Gastrocnemius medialis (tissue), 4 donors: ENCODE measurements around the gene MFAP2. TPM values are rescaled to one million over a fixed set of nuclear protein-coding genes. Genes with fewer than 3 reads are reported as not detected.

ENCODE experiments used
- ATAC-seq, 2 donors: fragments of 150-250 bp; one replicate each; pipeline ENCODE4 v1.9.1; 2016
- DNase-seq, 2 donors: peaks; one replicate each; pipeline ENCODE4 v3.0.0-alpha.2; 2019
- H3K27ac ChIP-seq, 4 donors: fragments of 200-600 bp; sonication (generic); 1 replicate in 1 of 4; 2 replicates in 3 of 4; pipeline ENCODE4 v1.5.1; 2016 to 2018; ENCODE audit warnings: mild to moderate bottlenecking in 2 of 4, moderate library complexity in 1 of 4
- H3K27me3 ChIP-seq, 3 donors: fragments of 200-600 bp; sonication (generic) in 2 of 3; 1 replicate in 1 of 3; 2 replicates in 2 of 3; pipeline versions ENCODE4 v1.5.1 to v1.6.0; 2016 to 2019; ENCODE audit warnings: mild to moderate bottlenecking in 1 of 3, moderate library complexity in 1 of 3
- H3K36me3 ChIP-seq, 2 donors: fragments of 200-600 bp; sonication (generic) in 1 of 2; one replicate each; pipeline ENCODE4 v1.5.1; 2017 to 2018
- H3K4me1 ChIP-seq, 2 donors: fragments of 200-600 bp; sonication (generic) in 1 of 2; one replicate each; pipeline ENCODE4 v1.5.1; 2016 to 2017; ENCODE audit warnings: mild to moderate bottlenecking in 2 of 2
- H3K4me3 ChIP-seq, 4 donors: fragments of 200-600 bp; sonication (generic) in 3 of 4; 1 replicate in 1 of 4; 2 replicates in 3 of 4; pipeline ENCODE4 v1.5.1; 2016 to 2019; ENCODE audit warnings: mild to moderate bottlenecking in 2 of 4
- H3K9me3 ChIP-seq, 3 donors: fragments of 200-600 bp; sonication (generic) in 2 of 3; 1 replicate in 1 of 3; 2 replicates in 2 of 3; pipeline ENCODE4 v1.5.1; 2016 to 2019
- POLR2A ChIP-seq, 2 donors: fragments of 450-650 bp; IDR thresholded peaks; one replicate each; pipeline ENCODE4 v1.6.1; 2017; ENCODE audit warnings: antibody characterized with exemption in 2 of 2, mild to moderate bottlenecking in 2 of 2, moderate library complexity in 2 of 2
- in situ Hi-C, 4 donors: fragments of 200-750 bp; cut with MboI; loops; one replicate each; pipeline versions ENCODE4 v1.15.0 to v1.8.0; 2017; ENCODE audit warnings: low sequenced_read_pairs in 4 of 4
- intact Hi-C: fragments of 100-400 bp; cut with DNase I; formaldehyde crosslinking; loops from one replicate; pipeline ENCODE4 v1.15.1; 2023; ENCODE audit warnings: low total_unique reads
- total RNA-seq, 4 donors: library from RNA; depleted of rRNA; stranded (reverse); fragments of >200 nt; gene quantifications; one replicate each; pipeline versions ENCODE4 v1.1.0 to v1.2.3, GENCODE V29; 2016
- TF ChIP-seq, protein P1 (sequence below), 5 experiments: fragments of 450-650 bp in 3 of 5; fragments of 200-600 bp in 2 of 5; sonication (generic) in 2 of 5; IDR thresholded peaks in 4 of 5; conservative IDR thresholded peaks in 1 of 5; 1 replicate in 4 of 5; 2 replicates in 1 of 5; pipeline ENCODE4 v1.5.1; 2016 to 2019; ENCODE audit warnings: antibody characterized with exemption in 5 of 5, mild to moderate bottlenecking in 3 of 5, moderate library complexity in 3 of 5

The MFAP2 gene
- total RNA-seq, 4 donors from 2014 or later, result 0.34 to 1.8 (median 0.36) TPM; not detected in 1

DNA sequence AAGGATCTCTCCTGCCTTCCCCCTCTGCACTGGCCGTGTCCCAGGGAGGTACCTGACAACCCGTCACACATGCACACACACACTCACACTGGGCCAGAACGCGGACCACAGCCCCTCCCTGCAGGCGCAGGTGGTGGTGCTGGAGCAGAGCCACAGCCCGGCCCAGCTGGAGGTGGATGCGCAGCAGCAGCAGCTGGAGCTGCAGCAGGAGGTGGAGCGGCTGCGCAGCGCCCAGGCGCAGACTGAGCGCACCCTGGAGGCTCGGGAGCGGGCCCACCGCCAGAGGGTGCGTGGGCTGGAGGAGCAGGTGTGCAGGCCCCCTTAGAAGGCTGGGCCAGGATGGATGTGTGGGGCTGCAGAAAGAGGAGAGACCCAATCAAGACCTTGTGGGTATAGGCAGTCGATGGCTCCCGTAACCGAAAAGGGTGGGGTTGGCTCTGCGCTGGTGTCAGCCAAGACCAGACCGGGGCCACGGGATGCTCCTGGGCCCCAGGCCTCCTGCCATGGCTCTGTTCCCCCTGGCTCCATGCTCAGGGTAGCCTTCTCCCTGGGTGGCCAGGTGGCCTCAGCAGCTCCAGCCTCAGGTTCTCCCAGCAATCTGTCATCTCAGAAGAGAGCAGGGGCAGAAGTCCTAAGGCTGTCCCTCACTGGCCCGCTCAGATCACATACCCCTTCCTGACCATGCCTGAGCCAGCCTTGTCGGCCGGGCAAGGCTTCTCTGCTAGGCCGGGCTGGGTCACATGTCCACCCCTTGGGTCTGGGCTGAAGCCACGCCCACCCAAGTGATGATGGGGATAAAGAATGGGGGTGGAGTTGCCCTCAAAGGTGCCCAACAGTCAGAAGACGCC, 8.9 kb downstream of the MFAP2 start:
- Histone ChIP-seq H3K9me3 (no peaks in the 10 kb centered on the region), H3K36me3 (peaks cover 0 to 10% of the 10 kb centered on the region in 2 donors), H3K4me3 (no peak overlapping the region), H3K27ac (no peak overlapping the region), H3K27me3 (no peaks in the 10 kb centered on the region), H3K4me1 (no peaks in the 10 kb centered on the region)
- ATAC-seq (no peak), DNase-seq (no peak)
- in situ Hi-C loops, result no loop called here
- intact Hi-C loops, result no loop called here
- TF ChIP-seq POLR2A (IDR thresholded peaks at IDR 0.05), result no peak
- TF ChIP-seq, protein P1, sequence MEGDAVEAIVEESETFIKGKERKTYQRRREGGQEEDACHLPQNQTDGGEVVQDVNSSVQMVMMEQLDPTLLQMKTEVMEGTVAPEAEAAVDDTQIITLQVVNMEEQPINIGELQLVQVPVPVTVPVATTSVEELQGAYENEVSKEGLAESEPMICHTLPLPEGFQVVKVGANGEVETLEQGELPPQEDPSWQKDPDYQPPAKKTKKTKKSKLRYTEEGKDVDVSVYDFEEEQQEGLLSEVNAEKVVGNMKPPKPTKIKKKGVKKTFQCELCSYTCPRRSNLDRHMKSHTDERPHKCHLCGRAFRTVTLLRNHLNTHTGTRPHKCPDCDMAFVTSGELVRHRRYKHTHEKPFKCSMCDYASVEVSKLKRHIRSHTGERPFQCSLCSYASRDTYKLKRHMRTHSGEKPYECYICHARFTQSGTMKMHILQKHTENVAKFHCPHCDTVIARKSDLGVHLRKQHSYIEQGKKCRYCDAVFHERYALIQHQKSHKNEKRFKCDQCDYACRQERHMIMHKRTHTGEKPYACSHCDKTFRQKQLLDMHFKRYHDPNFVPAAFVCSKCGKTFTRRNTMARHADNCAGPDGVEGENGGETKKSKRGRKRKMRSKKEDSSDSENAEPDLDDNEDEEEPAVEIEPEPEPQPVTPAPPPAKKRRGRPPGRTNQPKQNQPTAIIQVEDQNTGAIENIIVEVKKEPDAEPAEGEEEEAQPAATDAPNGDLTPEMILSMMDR (IDR thresholded peaks at IDR 0.05 in 4 of 5, conservative IDR thresholded peaks at IDR 0.05 in 1 of 5), result no peak

DNA sequence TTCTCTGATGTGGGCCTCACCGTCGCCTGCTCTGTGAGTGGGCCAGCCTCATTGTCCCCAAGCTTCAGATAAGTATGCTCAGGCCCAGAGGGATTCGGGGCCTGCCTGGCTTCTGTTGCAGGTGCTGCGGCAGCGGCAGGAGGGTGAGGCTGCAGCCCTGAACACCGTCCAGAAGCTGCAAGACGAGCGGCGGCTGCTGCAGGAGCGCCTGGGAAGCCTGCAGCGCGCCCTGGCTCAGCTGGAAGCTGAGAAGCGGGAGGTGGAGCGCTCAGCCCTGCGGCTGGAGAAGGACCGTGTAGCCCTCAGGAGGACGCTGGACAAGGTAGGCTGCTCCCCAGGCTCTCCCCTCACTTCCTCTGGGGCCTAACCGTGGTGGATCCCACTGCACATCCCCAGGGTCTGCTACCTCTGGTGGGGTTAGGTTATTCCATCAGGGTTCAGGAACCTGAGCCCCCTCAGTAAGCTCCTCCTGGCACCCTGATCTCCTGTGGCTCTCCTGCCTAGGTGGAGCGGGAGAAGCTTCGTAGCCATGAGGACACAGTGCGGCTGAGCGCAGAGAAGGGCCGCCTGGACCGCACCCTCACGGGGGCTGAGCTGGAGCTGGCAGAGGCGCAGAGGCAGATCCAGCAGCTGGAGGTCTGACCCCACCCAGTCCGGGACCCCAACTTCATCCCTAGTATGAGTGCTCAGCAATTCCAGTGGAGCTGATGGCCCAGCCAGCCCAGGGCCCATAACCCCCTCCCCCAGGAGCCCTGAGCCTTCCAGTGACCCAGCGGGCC, 10.1 kb downstream of the MFAP2 start:
- peaks cover 0 to 10% of the 10 kb centered on the region in 2 donors for H3K36me3 ChIP-seq
- H3K4me3 ChIP-seq, result no peak overlapping the region
- in situ Hi-C loops (no loop called here), intact Hi-C loops (no loop called here)
- no peak for DNase-seq
- no peaks in the 10 kb centered on the region for H3K27me3 ChIP-seq
- ATAC-seq, result no peak
- no peak overlapping the region for H3K27ac ChIP-seq
- no peaks in the 10 kb centered on the region for H3K9me3 ChIP-seq
- TF ChIP-seq, protein P1 (IDR thresholded peaks at IDR 0.05 in 4 of 5, conservative IDR thresholded peaks at IDR 0.05 in 1 of 5), result no peak
- TF ChIP-seq POLR2A (IDR thresholded peaks at IDR 0.05), result no peak
- no peaks in the 10 kb centered on the region for H3K4me1 ChIP-seq

GRCh38 chr1:16969651-16970050, 10.8 kb downstream of the MFAP2 start:
- TF ChIP-seq, protein P1 (IDR thresholded peaks at IDR 0.05 in 4 of 5, conservative IDR thresholded peaks at IDR 0.05 in 1 of 5), result no peak
- no peak for TF ChIP-seq POLR2A (IDR thresholded peaks at IDR 0.05)
- Histone ChIP-seq H3K4me3 (no peak overlapping the region), H3K27ac (no peak overlapping the region), H3K4me1 (no peaks in the 10 kb centered on the region), H3K9me3 (no peaks in the 10 kb centered on the region), H3K36me3 (peaks cover 0 to 10% of the 10 kb centered on the region in 2 donors), H3K27me3 (no peaks in the 10 kb centered on the region)
- intact Hi-C loops, result no loop called here
- DNase-seq (no peak), ATAC-seq (no peak)
- in situ Hi-C loops, result no loop called here

GRCh38 chr1:16969057-16969611, 11.3 kb downstream of the MFAP2 start:
- intact Hi-C loops (no loop called here), in situ Hi-C loops (no loop called here)
- TF ChIP-seq, protein P1 (IDR thresholded peaks at IDR 0.05 in 4 of 5, conservative IDR thresholded peaks at IDR 0.05 in 1 of 5), result no peak
- TF ChIP-seq POLR2A (IDR thresholded peaks at IDR 0.05), result no peak
- H3K9me3 ChIP-seq, result no peaks in the 10 kb centered on the region
- peaks cover 0 to 10% of the 10 kb centered on the region in 2 donors for H3K36me3 ChIP-seq
- H3K4me1 ChIP-seq, result no peaks in the 10 kb centered on the region
- H3K4me3 ChIP-seq, result no peak overlapping the region
- ATAC-seq, result no peak
- DNase-seq, result no peak
- H3K27me3 ChIP-seq, result no peaks in the 10 kb centered on the region
- no peak overlapping the region for H3K27ac ChIP-seq
